SK-N-MC (cell line): ENCODE measurements around the gene CSGALNACT2.
"Not testable (repeated sequence)": the region's sequence is repeated elsewhere in the genome, so short reads cannot be mapped to it uniquely, and the experiment has no call there.

Source experiments
- DNase-seq: peaks from one replicate; pipeline ENCODE4 v3.0.0-alpha.2; 2011; ENCODE audit warnings: low read depth, low spot score
- H3K27ac ChIP-seq: fragments of 200-600 bp; sonication (generic); 2 replicates; pipeline ENCODE4 v1.5.1; 2016; ENCODE audit warnings: mixed run types
- H3K36me3 ChIP-seq: fragments of 200-600 bp; sonication (generic); 2 replicates; pipeline ENCODE4 v1.6.1; 2017; ENCODE audit warnings: antibody characterized with exemption, low read length, mixed read lengths; ENCODE audit not compliant: insufficient read depth
- H3K4me3 ChIP-seq: fragments of 200-600 bp; sonication (generic); 2 replicates; pipeline ENCODE4 v1.5.1; 2016
- H3K9ac ChIP-seq: fragments of 200-600 bp; sonication (generic); 2 replicates; pipeline ENCODE4 v1.8.0; 2017; ENCODE audit warnings: mixed run types, mixed read lengths; ENCODE audit not compliant: insufficient read length
- H3K9me3 ChIP-seq: fragments of 200-600 bp; sonication (generic); 2 replicates; pipeline ENCODE4 v1.6.1; 2017; ENCODE audit warnings: low read depth, mild to moderate bottlenecking, antibody characterized with exemption, low read length, moderate library complexity, mixed read lengths
- EZH2 ChIP-seq: fragments of 200-600 bp; sonication (generic); IDR thresholded peaks from one replicate; pipeline ENCODE4 v1.6.1; 2017; ENCODE audit warnings: antibody characterized with exemption
- FOXP2 ChIP-seq: optimal IDR thresholded peaks from 2 replicates; pipeline ENCODE3; 2011; ENCODE audit warnings: mild to moderate bottlenecking, moderate library complexity; ENCODE audit not compliant: insufficient read depth; ENCODE audit errors: extremely low read length, control extremely low read depth
- POLR2AphosphoS5 ChIP-seq: IDR thresholded peaks from 2 replicates; pipeline ENCODE4 v1.6.1; 2012; ENCODE audit warnings: mild to moderate bottlenecking, low read depth, low read length, borderline replicate concordance

Gene CSGALNACT2

DNA sequence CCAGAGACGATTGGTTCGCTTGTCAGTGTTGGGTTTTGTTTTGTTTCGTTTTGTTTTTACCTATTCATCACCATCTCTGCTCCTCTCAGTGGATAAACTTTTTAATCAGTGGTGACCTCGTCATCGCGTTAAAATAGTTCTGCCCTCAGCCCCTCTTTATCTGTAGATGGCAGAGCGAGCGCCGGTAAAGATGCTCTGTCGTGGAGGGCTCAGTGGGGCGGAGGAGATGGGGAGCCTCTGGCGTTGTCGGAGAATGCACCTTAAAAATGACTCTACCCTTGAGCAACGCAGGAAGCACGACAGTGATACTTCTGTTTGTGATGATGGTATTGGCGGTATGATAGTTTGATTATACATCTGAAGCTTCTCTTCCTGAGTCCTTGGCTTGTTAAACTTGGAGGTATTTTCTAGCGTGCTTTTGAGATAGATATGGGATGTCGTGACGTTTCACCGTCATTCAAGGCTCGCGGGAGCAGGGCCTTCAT lies 554 bp downstream of the CSGALNACT2 start:
- Histone ChIP-seq H3K9me3 (no peaks in the 10 kb centered on the region), H3K27ac (no peak overlapping the region), H3K36me3 (no peaks in the 10 kb centered on the region), H3K9ac (peak overlapping the region; percentile 51), H3K4me3 (peak overlapping the region; percentile 84)
- DNase-seq, result no peak
- TF ChIP-seq POLR2AphosphoS5 (no peak), EZH2 (no peak), FOXP2 (no peak)

- TF ChIP-seq EZH2, result no peak
- TF ChIP-seq POLR2AphosphoS5, result no peak
- no peak for TF ChIP-seq FOXP2
- H3K4me3 ChIP-seq, result no peak overlapping the region
- no peak for DNase-seq
- no peaks in the 10 kb centered on the region for H3K9me3 ChIP-seq
- no peak overlapping the region for H3K27ac ChIP-seq
- no peaks in the 10 kb centered on the region for H3K36me3 ChIP-seq
- no peak overlapping the region for H3K9ac ChIP-seq
These were observed 3.2 kb downstream of the CSGALNACT2 start for GRCh38 chr10:43141421-43141820.

DNA sequence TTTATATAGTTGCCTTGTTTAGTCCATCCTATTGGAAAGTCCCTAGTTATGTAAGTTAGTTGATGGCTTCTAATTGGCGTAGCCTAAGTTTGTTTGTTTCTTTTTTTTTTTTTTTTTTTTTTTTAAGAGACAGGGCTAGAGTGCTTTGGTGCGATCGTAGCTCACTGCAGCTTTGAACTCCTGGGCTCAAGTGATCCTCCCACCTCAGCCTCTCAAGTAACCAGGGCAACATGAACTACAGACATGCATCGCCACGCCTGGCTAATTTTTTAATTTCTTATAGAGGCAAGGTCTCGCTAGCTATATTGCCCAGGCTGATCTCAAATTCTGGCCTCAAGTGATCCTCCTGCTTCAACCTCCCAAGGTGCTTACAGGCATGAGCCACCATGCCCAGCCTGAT lies 7.1 kb downstream of the CSGALNACT2 start:
- TF ChIP-seq FOXP2 (no peak), EZH2 (no peak), POLR2AphosphoS5 (no peak)
- Histone ChIP-seq H3K27ac (no peak overlapping the region), H3K9me3 (no peaks in the 10 kb centered on the region), H3K4me3 (no peak overlapping the region), H3K36me3 (no peaks in the 10 kb centered on the region), H3K9ac (no peak overlapping the region)
- DNase-seq, result no peak

- not testable (repeated sequence) for H3K4me3 ChIP-seq, H3K9ac ChIP-seq, H3K36me3 ChIP-seq, H3K9me3 ChIP-seq, DNase-seq, H3K27ac ChIP-seq
These were observed 7.7 kb downstream of the CSGALNACT2 start for GRCh38 chr10:43145936-43146335.

- no peak overlapping the region for H3K27ac ChIP-seq
- no peaks in the 10 kb centered on the region for H3K9me3 ChIP-seq
- H3K36me3 ChIP-seq, result no peaks in the 10 kb centered on the region
- H3K9ac ChIP-seq, result no peak overlapping the region
- TF ChIP-seq POLR2AphosphoS5 (no peak), EZH2 (no peak), FOXP2 (no peak)
- DNase-seq, result no peak
- H3K4me3 ChIP-seq, result no peak overlapping the region
These were observed 13.1 kb downstream of the CSGALNACT2 start for GRCh38 chr10:43151371-43151770.

GRCh38 chr10:43153901-43154300 lies 15.7 kb downstream of the CSGALNACT2 start:
- Histone ChIP-seq H3K9ac (no peak overlapping the region), H3K9me3 (no peaks in the 10 kb centered on the region), H3K36me3 (no peaks in the 10 kb centered on the region), H3K27ac (no peak overlapping the region), H3K4me3 (no peak overlapping the region)
- TF ChIP-seq EZH2 (no peak), POLR2AphosphoS5 (no peak), FOXP2 (no peak)
- DNase-seq, result no peak

GRCh38 chr10:43155221-43155620 lies 17.0 kb downstream of the CSGALNACT2 start:
- Histone ChIP-seq H3K4me3 (no peak overlapping the region), H3K9me3 (no peaks in the 10 kb centered on the region), H3K27ac (no peak overlapping the region), H3K36me3 (no peaks in the 10 kb centered on the region), H3K9ac (no peak overlapping the region)
- DNase-seq, result no peak
- TF ChIP-seq POLR2AphosphoS5 (no peak), FOXP2 (no peak), EZH2 (no peak)

GRCh38 chr10:43155741-43156140 lies 17.5 kb downstream of the CSGALNACT2 start:
- no peak for DNase-seq
- H3K36me3 ChIP-seq, result no peaks in the 10 kb centered on the region
- no peak overlapping the region for H3K4me3 ChIP-seq
- TF ChIP-seq FOXP2 (no peak), EZH2 (no peak), POLR2AphosphoS5 (no peak)
- H3K27ac ChIP-seq, result no peak overlapping the region
- H3K9me3 ChIP-seq, result no peaks in the 10 kb centered on the region
- no peak overlapping the region for H3K9ac ChIP-seq

GRCh38 chr10:43156590-43157341 lies 18.5 kb downstream of the CSGALNACT2 start:
- Histone ChIP-seq H3K27ac (no peak overlapping the region), H3K9me3 (no peaks in the 10 kb centered on the region), H3K36me3 (no peaks in the 10 kb centered on the region), H3K4me3 (no peak overlapping the region), H3K9ac (no peak overlapping the region)
- no peak for DNase-seq
- TF ChIP-seq POLR2AphosphoS5 (no peak), EZH2 (no peak), FOXP2 (no peak)
